Hepatocyte (in vitro differentiated cells): ENCODE data around the gene ABO. TPM values are rescaled to one million over a fixed set of nuclear protein-coding genes. Genes with fewer than 3 reads are reported as not detected.

Experiments used
- DNase-seq: peaks from one replicate; pipeline ENCODE4 v3.0.0-alpha.2; 2016; ENCODE audit warnings: low spot score
- H2AFZ ChIP-seq: fragments of 200-600 bp; sonication (generic); 2 replicates; pipeline ENCODE4 v1.6.0; 2016; ENCODE audit warnings: antibody characterized with exemption, mild to moderate bottlenecking
- H3K27ac ChIP-seq: fragments of 200-600 bp; sonication (generic); 2 replicates; pipeline ENCODE4 v1.5.1; 2016; ENCODE audit warnings: mild to moderate bottlenecking
- H3K27me3 ChIP-seq: fragments of 200-600 bp; sonication (generic); 2 replicates; pipeline ENCODE4 v1.6.1; 2016
- H3K36me3 ChIP-seq: fragments of 200-600 bp; sonication (generic); replicated peaks from 2 replicates; pipeline ENCODE4 v1.5.1; 2016; ENCODE audit warnings: low read depth; ENCODE audit not compliant: insufficient read depth
- H3K4me1 ChIP-seq: fragments of 200-600 bp; sonication (generic); 2 replicates; pipeline ENCODE4 v1.5.1; 2016; ENCODE audit warnings: mild to moderate bottlenecking, moderate library complexity; ENCODE audit not compliant: insufficient read depth
- H3K4me2 ChIP-seq: fragments of 200-600 bp; sonication (generic); 2 replicates; pipeline ENCODE4 v1.6.0; 2016
- H3K4me3 ChIP-seq: fragments of 200-600 bp; sonication (generic); 2 replicates; pipeline ENCODE4 v1.5.1; 2016; ENCODE audit warnings: mild to moderate bottlenecking
- H3K79me2 ChIP-seq: fragments of 200-600 bp; sonication (generic); 2 replicates; pipeline ENCODE4 v1.6.0; 2017; ENCODE audit warnings: mild to moderate bottlenecking
- H3K9me2 ChIP-seq: fragments of 200-600 bp; sonication (generic); replicated peaks from 2 replicates; pipeline ENCODE4 v1.6.0; 2017; ENCODE audit warnings: mild to moderate bottlenecking; ENCODE audit not compliant: insufficient read depth
- H3K9me3 ChIP-seq: fragments of 200-600 bp; sonication (generic); 2 replicates; pipeline ENCODE4 v1.5.1; 2016; ENCODE audit warnings: low read depth, mild to moderate bottlenecking
- H4K20me1 ChIP-seq: fragments of 200-600 bp; sonication (generic); 2 replicates; pipeline ENCODE4 v1.6.0; 2016; ENCODE audit warnings: mild to moderate bottlenecking; ENCODE audit not compliant: insufficient read depth, poor library complexity, severe bottlenecking
- EZH2 ChIP-seq: fragments of 200-600 bp; sonication (generic); IDR thresholded peaks from 2 replicates; pipeline ENCODE4 v1.6.1; 2016; ENCODE audit warnings: antibody characterized with exemption, mild to moderate bottlenecking, borderline replicate concordance
- EZH2phosphoT487 ChIP-seq: fragments of 200-600 bp; sonication (generic); IDR thresholded peaks from one replicate; pipeline ENCODE4 v1.6.1; 2018; ENCODE audit warnings: antibody characterized with exemption, mild to moderate bottlenecking, low read depth, moderate library complexity; ENCODE audit not compliant: unreplicated experiment, severe bottlenecking
- WGBS: methylation state at CpG from one replicate; pipeline ENCODE4 v1.1.6; 2016; ENCODE audit warnings: low lambda C conversion rate; ENCODE audit errors: missing lambda C conversion rate; 5-methylcytosine and 5-hydroxymethylcytosine counted together
- polyA plus RNA-seq: library from polyadenylated mRNA; unstranded; fragments of >200 nt; fragmentation: Nextera tagmentation; extraction: Ambion mirVana; gene quantifications from 2 replicates; pipeline ENCODE4 v1.2.1, GENCODE V29; 2016
- total RNA-seq: library from RNA; depleted of rRNA; stranded (reverse); fragments of >200 nt; gene quantifications from 2 replicates; pipeline ENCODE4 v1.2.3, GENCODE V29; 2014
- TF ChIP-seq, protein P1 (sequence below): fragments of 200-600 bp; sonication (generic); IDR thresholded peaks from 2 replicates; pipeline ENCODE4 v1.5.1; 2016; ENCODE audit warnings: antibody characterized with exemption, mild to moderate bottlenecking; ENCODE audit not compliant: poor library complexity

Gene ABO
- total and polyA plus RNA-seq, 2 experiments from 2014 or later: 4.8 to 15.7 TPM

DNA sequence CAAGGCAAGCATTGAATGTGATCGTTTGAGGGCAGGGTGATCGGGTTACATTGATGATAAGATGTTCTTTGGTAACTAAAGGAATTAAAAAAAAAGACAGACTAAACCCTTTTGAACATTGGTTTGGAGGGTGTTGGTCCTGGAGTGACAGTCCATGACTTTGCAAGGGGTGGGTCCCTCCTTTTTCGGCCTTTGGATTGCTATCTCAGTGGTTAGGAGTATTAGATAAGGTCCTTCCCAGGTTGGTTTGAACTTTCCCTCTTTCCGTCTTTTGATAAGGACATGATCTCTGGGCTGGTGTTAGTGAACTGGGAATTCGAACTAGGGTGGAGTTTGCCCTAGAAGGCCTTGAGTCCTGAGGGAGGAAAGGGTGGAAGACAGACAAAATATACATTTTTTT lies 5.4 kb upstream of the ABO start:
- H3K36me3 ChIP-seq: no peaks in the 10 kb centered on the region
- 51% methylated on average over 5 of the region's 5 CpGs for WGBS
- peaks cover 19% of the 10 kb centered on the region for H3K4me1 ChIP-seq
- TF ChIP-seq, protein P1, sequence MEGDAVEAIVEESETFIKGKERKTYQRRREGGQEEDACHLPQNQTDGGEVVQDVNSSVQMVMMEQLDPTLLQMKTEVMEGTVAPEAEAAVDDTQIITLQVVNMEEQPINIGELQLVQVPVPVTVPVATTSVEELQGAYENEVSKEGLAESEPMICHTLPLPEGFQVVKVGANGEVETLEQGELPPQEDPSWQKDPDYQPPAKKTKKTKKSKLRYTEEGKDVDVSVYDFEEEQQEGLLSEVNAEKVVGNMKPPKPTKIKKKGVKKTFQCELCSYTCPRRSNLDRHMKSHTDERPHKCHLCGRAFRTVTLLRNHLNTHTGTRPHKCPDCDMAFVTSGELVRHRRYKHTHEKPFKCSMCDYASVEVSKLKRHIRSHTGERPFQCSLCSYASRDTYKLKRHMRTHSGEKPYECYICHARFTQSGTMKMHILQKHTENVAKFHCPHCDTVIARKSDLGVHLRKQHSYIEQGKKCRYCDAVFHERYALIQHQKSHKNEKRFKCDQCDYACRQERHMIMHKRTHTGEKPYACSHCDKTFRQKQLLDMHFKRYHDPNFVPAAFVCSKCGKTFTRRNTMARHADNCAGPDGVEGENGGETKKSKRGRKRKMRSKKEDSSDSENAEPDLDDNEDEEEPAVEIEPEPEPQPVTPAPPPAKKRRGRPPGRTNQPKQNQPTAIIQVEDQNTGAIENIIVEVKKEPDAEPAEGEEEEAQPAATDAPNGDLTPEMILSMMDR: no peak
- TF ChIP-seq EZH2phosphoT487: no peak
- TF ChIP-seq EZH2: no peak
- H3K79me2 ChIP-seq: peaks cover 8% of the 10 kb centered on the region
- no peaks in the 10 kb centered on the region for H3K9me2 ChIP-seq
- no peak overlapping the region for H2AFZ ChIP-seq
- H3K4me3 ChIP-seq: no peak overlapping the region
- no peaks in the 10 kb centered on the region for H3K9me3 ChIP-seq
- no peak for DNase-seq
- no peaks in the 10 kb centered on the region for H4K20me1 ChIP-seq
- no peak overlapping the region for H3K27ac ChIP-seq
- peak overlapping the region; percentile 15 for H3K4me2 ChIP-seq
- no peaks in the 10 kb centered on the region for H3K27me3 ChIP-seq

DNA sequence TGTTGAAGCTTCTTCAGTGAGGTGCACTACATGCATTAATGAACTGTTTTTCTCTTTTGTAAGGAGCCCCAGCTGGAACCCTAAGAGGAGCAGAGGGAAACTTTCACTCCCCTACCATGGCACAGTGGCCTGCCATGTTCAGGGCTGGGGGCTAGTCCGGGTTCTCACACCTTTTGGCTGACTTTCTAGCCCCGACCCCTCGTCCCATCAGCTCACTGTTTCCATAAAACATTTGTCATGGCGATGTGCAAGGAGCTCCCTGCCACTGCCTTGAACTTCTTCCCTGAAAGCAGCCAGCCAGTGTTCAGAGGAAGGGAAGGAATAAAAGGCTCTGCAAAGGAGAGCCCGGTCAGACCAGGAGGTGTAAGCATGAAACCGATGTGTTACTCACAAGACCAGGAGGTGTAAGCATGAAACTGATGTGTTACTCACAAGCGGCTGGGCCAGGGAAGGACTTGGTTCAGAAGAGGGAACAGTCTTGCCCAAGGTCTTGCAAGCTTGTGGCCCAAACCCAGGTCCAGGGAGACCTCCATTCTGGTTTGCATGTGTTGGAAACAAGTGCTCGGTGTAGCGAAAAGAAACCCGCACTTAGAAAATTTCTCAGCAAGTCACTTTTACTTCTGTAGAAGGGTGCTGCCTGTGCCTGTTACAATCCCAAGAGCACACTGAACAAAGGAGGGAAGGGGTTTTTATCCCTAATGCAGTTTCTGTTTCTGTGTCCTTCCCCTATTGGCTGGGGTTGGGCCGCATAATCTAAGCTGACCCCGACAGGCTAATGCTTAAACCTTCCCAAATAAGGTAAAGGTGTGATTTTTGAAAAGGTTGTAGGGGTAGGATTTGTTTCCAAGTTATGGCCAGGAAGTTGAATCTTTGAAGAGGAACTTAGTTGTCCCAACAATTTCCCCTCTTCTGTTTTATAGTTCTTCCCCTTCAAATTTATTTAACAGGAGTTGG lies 3.4 kb upstream of the ABO start:
- Histone ChIP-seq H3K4me2 (no peak overlapping the region), H3K27me3 (no peaks in the 10 kb centered on the region), H3K36me3 (no peaks in the 10 kb centered on the region), H3K27ac (no peak overlapping the region), H2AFZ (no peak overlapping the region), H3K4me1 (peaks cover 23% of the 10 kb centered on the region), H3K79me2 (peaks cover 28% of the 10 kb centered on the region), H3K4me3 (no peak overlapping the region), H3K9me3 (no peaks in the 10 kb centered on the region), H3K9me2 (no peaks in the 10 kb centered on the region), H4K20me1 (no peaks in the 10 kb centered on the region)
- 88% methylated on average over 12 of the region's 12 CpGs for WGBS
- DNase-seq: no peak
- TF ChIP-seq EZH2 (no peak), EZH2phosphoT487 (no peak)
- TF ChIP-seq, protein P1: no peak

DNA sequence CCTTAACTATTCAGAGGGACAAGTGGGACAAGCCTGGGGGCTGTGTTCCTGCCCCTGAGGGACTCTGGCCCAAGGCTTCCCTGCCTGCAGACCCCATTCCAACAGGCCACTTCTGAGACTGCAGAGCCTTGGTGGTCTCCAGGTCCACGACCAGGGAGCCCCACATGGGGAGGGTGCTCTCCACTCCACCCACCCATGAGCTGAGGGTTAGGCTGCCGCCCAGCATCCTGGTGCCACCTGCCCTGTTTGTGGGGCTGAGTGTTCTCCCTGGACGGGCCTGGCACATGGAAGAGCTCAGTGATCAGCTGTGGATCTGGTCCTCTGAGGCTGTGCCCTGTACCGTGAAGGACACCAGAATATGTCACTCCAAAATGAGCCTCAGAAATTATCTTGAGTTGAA lies 2.5 kb upstream of the ABO start:
- Histone ChIP-seq H3K27me3 (no peaks in the 10 kb centered on the region), H3K9me2 (no peaks in the 10 kb centered on the region), H2AFZ (no peak overlapping the region), H3K4me2 (no peak overlapping the region), H3K4me3 (no peak overlapping the region), H3K79me2 (peaks cover 34% of the 10 kb centered on the region), H4K20me1 (no peaks in the 10 kb centered on the region), H3K27ac (no peak overlapping the region), H3K4me1 (peaks cover 19% of the 10 kb centered on the region), H3K36me3 (no peaks in the 10 kb centered on the region), H3K9me3 (no peaks in the 10 kb centered on the region)
- DNase-seq: no peak
- no peak for TF ChIP-seq EZH2
- TF ChIP-seq, protein P1: no peak
- no peak for TF ChIP-seq EZH2phosphoT487
- WGBS: 95% methylated on average over 4 of the region's 4 CpGs
